ENCODE results near the gene VPREB1.

The VPREB1 gene

DNA sequence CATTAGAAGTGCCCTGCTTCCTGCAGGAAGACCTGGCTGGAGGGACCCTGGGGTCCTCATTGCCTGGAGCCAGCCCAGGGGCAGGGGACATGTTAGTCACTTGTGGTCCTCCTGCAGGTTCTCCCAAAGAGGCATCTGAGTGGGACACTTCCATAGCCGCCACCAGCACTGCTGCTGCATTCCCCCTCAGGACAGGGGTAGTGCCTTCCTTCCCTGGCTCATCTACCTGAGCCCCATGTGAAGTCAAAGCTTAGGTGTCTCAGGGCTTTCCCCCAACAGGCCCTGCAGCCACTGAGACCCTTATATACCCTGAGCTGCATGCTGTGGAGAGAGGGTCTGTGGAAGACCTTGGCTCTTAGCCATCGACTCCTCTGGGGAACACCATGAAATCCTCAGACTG lies 45.0 kb upstream of the VPREB1 start:
- TF ChIP-seq, protein P1, sequence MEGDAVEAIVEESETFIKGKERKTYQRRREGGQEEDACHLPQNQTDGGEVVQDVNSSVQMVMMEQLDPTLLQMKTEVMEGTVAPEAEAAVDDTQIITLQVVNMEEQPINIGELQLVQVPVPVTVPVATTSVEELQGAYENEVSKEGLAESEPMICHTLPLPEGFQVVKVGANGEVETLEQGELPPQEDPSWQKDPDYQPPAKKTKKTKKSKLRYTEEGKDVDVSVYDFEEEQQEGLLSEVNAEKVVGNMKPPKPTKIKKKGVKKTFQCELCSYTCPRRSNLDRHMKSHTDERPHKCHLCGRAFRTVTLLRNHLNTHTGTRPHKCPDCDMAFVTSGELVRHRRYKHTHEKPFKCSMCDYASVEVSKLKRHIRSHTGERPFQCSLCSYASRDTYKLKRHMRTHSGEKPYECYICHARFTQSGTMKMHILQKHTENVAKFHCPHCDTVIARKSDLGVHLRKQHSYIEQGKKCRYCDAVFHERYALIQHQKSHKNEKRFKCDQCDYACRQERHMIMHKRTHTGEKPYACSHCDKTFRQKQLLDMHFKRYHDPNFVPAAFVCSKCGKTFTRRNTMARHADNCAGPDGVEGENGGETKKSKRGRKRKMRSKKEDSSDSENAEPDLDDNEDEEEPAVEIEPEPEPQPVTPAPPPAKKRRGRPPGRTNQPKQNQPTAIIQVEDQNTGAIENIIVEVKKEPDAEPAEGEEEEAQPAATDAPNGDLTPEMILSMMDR (conservative IDR thresholded peaks at IDR 0.05) = no peak
- no peak overlapping the region for H3K27ac ChIP-seq

DNA sequence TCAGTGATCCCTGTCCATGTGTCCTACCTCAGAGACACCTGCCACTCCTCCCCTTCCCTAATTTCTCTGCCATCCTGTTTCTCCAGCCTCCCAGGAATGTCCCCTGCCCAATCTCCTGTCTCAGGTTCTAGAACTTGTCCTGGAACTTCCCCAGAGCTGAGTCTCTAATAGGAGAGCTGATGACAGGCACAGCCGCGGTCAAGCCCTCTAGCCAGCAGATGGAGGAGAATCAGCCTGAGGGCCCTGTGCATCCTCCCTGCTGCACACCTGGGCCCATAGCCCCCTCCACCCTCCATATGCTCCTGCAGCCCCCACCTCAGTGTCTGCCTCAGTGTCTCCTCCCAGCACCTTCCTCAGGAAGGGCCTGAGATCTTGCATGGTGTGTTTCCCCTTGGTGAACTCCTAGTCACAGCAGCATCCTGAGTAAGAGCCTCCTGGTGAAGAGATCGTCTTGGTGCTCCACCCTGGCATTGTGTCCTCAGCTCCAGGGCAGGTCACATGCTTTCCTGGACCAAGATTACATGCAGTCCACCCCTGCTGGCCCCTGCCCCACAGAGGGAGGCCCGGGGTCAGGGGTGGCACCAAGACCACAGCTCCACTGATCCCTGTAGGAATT lies 43.9 kb upstream of the VPREB1 start:
- TF ChIP-seq, protein P1 (conservative IDR thresholded peaks at IDR 0.05) = no peak
- no peak overlapping the region for H3K27ac ChIP-seq

DNA sequence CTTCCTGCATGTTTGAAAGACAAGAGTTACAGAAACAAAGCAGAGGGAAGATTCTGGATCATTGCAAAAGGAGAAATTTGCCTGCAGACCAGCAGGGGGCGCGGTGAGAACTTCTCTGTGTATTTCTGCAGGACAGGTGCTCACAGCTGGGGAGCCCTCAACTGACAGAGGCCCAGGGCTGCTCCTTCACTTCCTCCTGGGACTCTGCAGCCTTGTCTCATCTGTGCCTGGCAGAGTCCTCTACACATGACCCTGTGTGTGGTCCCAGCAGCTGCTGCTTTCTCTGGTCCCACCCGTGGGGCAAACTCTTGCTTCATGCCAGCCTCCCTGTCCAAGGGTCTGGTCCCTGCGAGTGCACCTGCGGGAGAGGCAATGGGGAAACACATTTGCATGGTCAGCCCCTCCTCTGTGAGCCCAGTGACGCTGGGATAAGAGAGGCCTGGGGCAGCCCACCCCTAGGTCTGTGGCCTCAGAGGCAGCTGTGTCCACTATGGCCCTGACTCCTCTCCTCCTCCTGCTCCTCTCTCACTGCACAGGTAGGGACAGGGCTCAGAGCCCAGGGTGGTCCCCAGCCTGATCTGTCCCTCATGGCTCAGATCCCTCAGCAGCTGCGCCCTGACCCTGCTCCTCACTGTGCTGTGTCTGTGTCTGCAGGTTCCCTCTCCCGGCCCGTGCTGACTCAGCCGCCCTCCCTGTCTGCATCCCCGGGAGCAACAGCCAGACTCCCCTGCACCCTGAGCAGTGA lies 43.2 kb upstream of the VPREB1 start:
- H3K27ac ChIP-seq = no peak overlapping the region

DNA sequence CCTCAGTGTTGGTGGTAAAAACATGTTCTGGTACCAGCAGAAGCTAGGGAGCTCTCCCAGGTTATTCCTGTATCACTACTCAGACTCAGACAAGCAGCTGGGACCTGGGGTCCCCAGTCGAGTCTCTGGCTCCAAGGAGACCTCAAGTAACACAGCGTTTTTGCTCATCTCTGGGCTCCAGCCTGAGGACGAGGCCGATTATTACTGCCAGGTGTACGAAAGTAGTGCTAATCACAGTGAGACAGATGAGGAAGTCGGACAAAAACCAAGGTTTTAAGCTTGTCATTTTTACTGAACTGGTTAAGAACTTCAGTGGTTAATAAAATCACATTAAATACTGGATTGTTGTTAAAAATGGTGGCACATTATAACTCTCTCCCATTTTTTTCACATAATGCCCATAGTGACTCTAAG lies 42.6 kb upstream of the VPREB1 start:
- TF ChIP-seq, protein P1 (conservative IDR thresholded peaks at IDR 0.05) = no peak
- H3K27ac ChIP-seq = no peak overlapping the region

More for the DNA sequence above, 43.2 kb upstream of the VPREB1 start:
- TF ChIP-seq, protein P1 (conservative IDR thresholded peaks at IDR 0.05) = peak; percentile 90

DNA sequence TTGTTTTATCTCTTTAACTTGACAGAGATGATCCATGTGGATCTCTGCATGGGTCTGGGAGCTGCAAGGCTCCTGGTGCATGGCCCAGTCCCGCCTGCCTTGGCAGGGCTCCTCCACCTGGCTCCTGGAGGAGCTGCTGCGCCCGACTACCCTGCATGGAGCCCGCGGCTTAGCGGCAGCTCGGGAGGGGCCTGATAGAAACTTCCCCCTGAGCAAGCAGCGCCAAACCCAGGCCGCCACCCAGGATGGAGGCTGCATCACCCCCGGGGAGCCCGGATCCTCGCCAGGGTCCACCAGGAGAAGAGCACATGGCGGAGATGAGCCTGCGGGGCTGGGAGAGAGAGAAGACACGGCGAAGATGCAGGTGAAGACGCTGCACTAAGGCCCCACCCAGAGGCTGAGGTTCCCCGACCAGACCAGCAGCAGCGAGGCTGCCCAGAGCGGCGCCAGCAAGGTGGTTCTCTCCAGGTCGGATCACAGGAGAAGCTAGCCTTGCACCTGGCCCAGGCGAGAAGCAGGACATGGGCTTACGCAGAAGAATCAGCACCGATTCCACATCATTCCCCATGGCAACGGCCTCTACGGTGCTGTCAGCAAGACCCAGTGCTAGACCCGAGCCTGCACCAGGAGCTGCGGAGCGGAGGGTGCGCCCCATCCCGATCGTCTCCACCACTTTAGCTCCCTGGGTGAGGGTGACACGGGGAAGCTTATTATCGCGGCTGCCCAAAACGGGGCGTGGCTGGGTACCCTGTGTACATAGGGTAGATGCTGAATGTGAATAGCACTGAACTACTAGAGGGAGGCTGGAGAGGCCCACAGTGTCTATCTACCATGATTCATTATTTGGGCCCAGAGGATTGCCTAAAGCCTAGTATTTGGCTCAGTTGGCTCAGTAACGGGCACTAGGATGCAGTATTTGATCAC lies 41.3 kb upstream of the VPREB1 start:
- TF ChIP-seq, protein P1 (conservative IDR thresholded peaks at IDR 0.05) = no peak
- no peak overlapping the region for H3K27ac ChIP-seq

DNA sequence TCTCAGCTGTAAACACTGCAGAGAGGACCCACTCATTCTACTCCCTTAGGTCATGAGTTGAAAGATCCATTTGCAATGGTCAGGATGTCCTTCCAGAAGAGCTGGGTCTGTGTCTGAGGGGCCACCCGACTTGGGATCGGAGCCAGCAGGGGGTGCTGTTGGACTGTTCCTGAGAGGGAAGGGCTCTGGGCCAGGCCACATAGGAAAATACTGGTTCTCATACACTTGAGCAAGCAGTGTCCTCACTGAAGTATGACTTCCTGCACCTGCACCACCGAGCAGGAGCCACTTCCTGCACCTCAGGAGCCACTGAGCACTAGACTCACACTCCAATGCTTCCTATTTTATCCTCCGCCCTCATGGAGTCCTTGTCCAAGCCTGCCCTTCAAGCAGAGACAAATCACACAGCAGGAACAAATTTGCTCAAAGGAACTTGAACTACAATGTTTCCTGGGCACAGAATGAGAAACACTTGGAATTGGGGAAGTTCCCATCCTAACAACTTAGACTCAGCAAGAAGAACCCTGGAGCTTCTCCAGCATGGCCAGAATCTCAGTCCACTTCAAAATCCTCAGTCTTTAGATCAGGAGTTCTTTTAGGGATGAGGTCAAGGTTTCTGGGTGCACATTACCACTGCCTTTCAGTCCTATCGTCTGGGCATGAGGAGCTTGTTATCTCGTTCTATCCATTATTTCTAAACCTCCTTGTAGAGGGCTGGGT lies 36.6 kb upstream of the VPREB1 start:
- no peak overlapping the region for H3K27ac ChIP-seq
- TF ChIP-seq, protein P1 (conservative IDR thresholded peaks at IDR 0.05) = peak; percentile 79
